HG02798 (cell line): ENCODE measurements around the gene ELMO1.

ENCODE experiments used
- ATAC-seq: cut with Tn5 transposase; IDR thresholded peaks from one replicate; pipeline ENCODE4 v1.9.1; 2021; ENCODE audit warnings: mild to moderate bottlenecking; ENCODE audit not compliant: unreplicated experiment, poor library complexity

ELMO1 gene

GRCh38 chr7:36949711-36950600 is 498.7 kb downstream of the ELMO1 start:
- ATAC-seq, result no peak

- ATAC-seq, result no peak
These were observed 502.3 kb downstream of the ELMO1 start for GRCh38 chr7:36946401-36946739.

- no peak for ATAC-seq
These were observed 502.9 kb downstream of the ELMO1 start for GRCh38 chr7:36945612-36946400.

GRCh38 chr7:36944838-36945237 is 503.8 kb downstream of the ELMO1 start:
- no peak for ATAC-seq

GRCh38 chr7:36943591-36944435 is 504.9 kb downstream of the ELMO1 start:
- peak; percentile 73 for ATAC-seq

GRCh38 chr7:36942955-36943354 is 505.7 kb downstream of the ELMO1 start:
- no peak for ATAC-seq

GRCh38 chr7:36942541-36942940 is 506.1 kb downstream of the ELMO1 start:
- no peak for ATAC-seq

- no peak for ATAC-seq
These were observed 506.6 kb downstream of the ELMO1 start for GRCh38 chr7:36942025-36942424.

GRCh38 chr7:36941359-36941758 is 507.3 kb downstream of the ELMO1 start:
- ATAC-seq, result no peak

- no peak for ATAC-seq
These were observed 508.8 kb downstream of the ELMO1 start for GRCh38 chr7:36939816-36940215.

- no peak for ATAC-seq
These were observed 510.7 kb downstream of the ELMO1 start for GRCh38 chr7:36937754-36938563.

- ATAC-seq, result no peak
These were observed 516.8 kb downstream of the ELMO1 start for GRCh38 chr7:36931892-36932291.

GRCh38 chr7:36929791-36930190 is 518.9 kb downstream of the ELMO1 start:
- ATAC-seq, result no peak

- ATAC-seq, result no peak
These were observed 519.9 kb downstream of the ELMO1 start for GRCh38 chr7:36928718-36929117.

- no peak for ATAC-seq
These were observed 520.4 kb downstream of the ELMO1 start for GRCh38 chr7:36928311-36928710.

- no peak for ATAC-seq
These were observed 523.0 kb downstream of the ELMO1 start for GRCh38 chr7:36925691-36926090.

- ATAC-seq, result no peak
These were observed 523.5 kb downstream of the ELMO1 start for GRCh38 chr7:36925207-36925606.

- no peak for ATAC-seq
These were observed 524.7 kb downstream of the ELMO1 start for GRCh38 chr7:36923943-36924436.

- ATAC-seq, result no peak
These were observed 525.5 kb downstream of the ELMO1 start for GRCh38 chr7:36923185-36923584.

- no peak for ATAC-seq
These were observed 528.2 kb downstream of the ELMO1 start for GRCh38 chr7:36920433-36920832.
